GM18861 (cell line): ENCODE measurements around the gene PCDHA10.
"Not testable (repeated sequence)": the region's sequence is repeated elsewhere in the genome, so short reads cannot be mapped to it uniquely, and the experiment has no call there.

Experiments
- ATAC-seq: cut with Tn5 transposase; IDR thresholded peaks from one replicate; pipeline ENCODE4 v1.9.1; 2021; ENCODE audit not compliant: unreplicated experiment

PCDHA10 gene, protein sequence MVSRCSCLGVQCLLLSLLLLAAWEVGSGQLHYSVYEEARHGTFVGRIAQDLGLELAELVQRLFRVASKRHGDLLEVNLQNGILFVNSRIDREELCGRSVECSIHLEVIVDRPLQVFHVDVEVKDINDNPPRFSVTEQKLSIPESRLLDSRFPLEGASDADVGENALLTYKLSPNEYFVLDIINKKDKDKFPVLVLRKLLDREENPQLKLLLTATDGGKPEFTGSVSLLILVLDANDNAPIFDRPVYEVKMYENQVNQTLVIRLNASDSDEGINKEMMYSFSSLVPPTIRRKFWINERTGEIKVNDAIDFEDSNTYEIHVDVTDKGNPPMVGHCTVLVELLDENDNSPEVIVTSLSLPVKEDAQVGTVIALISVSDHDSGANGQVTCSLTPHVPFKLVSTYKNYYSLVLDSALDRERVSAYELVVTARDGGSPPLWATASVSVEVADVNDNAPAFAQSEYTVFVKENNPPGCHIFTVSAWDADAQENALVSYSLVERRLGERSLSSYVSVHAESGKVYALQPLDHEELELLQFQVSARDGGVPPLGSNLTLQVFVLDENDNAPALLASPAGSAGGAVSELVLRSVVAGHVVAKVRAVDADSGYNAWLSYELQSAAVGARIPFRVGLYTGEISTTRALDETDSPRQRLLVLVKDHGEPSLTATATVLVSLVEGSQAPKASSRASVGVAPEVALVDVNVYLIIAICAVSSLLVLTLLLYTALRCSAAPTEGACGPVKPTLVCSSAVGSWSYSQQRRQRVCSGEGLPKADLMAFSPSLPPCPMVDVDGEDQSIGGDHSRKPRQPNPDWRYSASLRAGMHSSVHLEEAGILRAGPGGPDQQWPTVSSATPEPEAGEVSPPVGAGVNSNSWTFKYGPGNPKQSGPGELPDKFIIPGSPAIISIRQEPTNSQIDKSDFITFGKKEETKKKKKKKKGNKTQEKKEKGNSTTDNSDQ

DNA sequence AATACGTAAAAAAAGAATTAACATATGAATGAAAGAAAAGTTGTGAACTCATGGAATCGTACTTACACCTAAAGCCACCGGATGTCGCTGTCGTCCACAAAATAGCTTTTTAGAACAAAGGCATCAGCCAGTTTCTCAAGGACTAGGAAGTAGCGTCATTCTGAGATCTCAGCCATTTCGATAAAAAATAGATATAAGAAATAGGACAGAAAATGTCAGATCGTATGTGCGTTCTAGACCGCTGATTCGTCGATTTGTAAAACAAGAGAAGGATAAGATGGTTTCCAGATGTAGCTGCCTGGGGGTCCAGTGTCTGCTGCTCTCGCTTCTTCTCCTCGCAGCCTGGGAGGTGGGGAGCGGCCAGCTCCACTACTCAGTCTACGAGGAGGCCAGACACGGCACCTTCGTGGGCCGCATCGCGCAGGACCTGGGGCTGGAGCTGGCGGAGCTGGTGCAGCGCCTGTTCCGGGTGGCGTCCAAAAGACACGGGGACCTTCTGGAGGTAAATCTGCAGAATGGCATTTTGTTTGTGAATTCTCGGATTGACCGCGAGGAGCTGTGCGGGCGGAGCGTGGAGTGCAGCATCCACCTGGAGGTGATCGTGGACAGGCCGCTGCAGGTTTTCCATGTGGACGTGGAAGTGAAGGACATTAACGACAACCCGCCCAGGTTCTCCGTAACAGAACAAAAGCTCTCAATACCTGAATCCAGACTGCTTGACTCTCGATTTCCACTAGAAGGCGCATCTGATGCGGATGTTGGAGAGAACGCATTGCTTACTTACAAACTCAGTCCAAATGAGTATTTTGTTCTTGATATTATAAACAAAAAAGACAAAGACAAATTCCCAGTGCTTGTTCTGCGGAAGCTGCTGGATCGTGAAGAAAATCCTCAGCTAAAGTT is at the start of gene PCDHA10:
Gene PCDHA10 (plus strand): TSS at position 126 of the 903 bp plus-strand sequence. CDS start 152 bp downstream, at position 278.
- ATAC-seq = no peak

DNA sequence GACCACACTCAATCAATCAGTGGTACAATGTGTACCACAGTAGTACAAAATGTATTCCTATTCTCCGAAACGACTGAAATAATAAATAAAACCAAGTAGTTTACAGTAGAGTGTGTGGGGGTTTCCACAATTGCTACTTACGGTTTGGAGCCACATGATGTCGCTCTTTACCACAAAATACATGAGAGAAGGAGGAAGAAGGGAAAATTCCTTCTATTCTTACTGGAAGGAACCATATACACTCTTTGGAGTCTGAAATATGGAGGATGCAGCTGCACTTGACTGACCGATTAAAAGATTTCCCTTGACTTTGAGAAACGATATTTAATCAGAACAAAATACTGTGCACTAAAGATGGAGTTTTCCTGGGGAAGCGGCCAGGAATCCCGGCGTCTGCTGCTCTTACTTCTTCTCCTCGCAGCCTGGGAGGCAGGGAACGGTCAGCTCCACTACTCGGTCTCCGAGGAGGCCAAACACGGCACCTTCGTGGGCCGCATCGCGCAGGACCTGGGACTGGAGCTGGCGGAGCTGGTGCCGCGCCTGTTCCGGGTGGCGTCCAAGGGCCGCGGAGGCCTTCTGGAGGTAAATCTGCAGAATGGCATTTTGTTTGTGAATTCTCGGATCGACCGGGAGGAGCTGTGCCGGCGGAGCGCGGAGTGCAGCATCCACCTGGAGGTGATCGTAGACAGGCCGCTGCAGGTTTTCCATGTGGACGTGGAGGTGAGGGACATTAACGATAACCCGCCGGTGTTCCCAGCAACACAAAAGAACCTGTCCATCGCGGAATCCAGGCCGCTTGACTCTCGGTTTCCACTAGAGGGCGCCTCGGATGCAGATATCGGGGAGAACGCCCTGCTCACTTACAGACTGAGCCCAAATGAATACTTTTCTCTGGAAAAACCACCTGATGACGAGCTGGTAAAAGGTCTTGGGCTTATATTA is 48.6 kb upstream of the PCDHA10 start, which contains the start of gene PCDHA4:
Gene PCDHA4 (plus strand): TSS at position 235 of the 942 bp plus-strand sequence.
- ATAC-seq = no peak

DNA sequence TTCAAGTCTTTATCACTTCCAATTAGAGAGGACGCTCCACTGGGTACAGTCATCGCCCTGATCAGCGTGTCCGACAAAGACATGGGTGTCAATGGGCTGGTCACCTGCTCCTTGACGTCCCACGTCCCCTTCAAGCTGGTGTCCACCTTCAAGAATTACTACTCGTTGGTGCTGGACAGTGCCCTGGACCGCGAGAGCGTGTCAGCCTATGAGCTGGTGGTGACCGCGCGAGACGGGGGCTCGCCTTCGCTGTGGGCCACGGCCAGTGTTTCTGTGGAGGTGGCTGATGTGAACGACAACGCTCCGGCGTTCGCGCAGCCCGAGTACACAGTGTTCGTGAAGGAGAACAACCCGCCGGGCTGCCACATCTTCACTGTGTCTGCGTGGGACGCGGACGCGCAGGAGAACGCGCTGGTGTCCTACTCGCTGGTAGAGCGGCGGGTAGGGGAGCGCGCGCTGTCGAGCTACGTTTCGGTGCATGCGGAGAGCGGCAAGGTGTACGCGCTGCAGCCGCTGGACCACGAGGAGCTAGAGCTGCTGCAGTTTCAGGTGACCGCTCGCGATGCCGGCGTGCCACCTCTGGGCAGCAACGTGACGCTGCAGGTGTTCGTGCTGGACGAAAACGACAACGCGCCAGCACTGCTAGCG is 47.3 kb upstream of the PCDHA10 start:
- ATAC-seq = not testable (repeated sequence)

DNA sequence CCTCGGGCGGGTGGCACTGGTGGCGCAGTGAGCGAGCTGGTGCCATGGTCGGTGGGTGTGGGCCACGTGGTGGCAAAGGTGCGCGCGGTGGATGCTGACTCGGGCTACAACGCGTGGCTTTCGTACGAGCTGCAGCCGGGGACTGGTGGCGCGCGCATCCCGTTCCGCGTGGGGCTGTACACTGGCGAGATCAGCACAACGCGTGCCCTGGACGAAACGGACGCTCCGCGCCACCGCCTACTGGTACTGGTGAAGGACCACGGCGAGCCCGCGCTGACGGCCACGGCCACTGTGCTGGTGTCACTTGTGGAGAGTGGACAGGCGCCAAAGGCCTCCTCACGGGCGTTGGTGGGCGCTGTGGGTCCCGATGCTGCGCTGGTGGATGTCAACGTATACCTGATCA is 46.8 kb upstream of the PCDHA10 start:
- ATAC-seq = no peak

DNA sequence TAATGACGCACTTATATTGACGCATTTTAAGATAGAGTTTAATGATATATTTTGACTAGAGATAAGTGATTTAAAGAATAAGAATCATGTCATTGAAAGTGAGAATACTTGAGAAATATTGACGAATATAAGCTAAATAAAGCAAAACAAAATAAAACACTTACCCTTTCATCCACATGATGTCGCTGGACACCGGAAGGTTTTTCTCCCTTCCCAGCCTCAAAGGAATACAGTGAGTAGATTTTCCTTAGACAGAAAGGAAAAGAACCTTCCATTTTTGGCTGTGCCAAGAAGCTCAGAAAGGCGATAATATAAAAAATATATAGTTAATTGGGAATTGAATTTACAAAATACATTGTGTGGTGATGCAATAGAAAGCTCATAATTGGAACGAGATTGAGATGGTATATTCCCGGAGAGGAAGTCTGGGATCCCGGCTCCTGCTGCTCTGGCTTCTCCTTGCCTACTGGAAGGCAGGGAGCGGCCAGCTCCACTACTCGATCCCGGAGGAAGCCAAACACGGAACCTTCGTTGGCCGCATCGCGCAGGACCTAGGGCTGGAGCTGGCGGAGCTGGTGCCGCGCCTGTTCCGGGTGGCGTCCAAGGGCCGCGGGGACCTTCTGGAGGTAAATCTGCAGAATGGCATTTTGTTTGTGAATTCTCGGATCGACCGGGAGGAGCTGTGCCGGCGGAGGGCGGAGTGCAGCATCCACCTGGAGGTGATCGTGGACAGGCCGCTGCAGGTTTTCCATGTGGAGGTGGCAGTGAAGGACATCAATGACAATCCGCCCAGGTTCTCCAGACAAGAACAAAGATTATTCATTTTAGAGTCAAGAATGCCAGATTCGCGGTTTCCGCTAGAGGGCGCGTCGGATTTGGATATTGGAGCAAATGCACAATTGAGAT is 34.1 kb upstream of the PCDHA10 start, which contains the start of gene PCDHA5:
Gene PCDHA5 (plus strand): TSS at position 239 of the 906 bp plus-strand sequence.
- ATAC-seq = no peak

DNA sequence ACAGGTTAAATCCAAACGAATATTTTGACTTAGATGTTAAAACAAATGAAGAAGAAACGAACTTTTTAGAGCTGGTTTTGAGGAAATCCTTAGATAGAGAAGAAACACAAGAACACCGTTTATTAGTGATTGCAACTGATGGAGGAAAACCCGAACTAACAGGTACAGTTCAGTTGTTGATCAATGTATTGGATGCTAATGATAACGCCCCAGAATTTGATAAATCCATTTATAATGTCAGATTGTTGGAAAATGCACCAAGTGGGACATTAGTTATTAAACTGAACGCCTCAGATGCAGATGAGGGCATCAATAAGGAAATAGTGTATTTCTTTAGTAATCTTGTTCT is 33.4 kb upstream of the PCDHA10 start:
- no peak for ATAC-seq

DNA sequence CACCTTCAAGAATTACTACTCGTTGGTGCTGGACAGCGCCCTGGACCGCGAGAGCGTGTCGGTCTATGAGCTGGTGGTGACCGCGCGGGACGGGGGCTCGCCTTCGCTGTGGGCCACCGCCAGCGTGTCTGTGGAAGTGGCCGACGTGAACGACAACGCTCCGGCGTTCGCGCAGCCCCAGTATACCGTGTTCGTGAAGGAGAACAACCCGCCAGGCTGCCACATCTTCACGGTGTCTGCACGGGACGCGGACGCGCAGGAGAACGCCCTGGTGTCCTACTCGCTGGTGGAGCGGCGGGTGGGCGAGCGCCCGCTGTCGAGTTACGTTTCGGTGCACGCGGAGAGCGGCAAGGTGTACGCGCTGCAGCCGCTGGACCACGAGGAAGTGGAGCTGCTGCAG is 32.7 kb upstream of the PCDHA10 start:
- ATAC-seq = not testable (repeated sequence)

DNA sequence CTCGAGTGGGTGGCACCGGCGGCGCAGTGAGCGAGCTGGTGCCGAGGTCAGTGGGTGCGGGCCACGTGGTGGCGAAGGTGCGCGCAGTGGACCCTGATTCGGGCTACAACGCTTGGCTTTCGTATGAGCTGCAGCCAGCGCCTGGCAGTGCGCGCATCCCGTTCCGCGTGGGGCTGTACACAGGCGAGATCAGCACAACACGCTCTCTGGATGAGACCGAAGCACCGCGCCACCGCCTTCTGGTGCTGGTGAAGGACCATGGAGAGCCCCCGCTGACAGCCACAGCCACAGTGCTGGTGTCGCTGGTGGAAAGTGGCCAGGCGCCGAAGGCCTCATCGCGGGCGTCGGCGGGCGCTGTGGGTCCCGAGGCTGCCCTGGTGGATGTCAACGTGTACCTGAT is 32.2 kb upstream of the PCDHA10 start:
- no peak for ATAC-seq

DNA sequence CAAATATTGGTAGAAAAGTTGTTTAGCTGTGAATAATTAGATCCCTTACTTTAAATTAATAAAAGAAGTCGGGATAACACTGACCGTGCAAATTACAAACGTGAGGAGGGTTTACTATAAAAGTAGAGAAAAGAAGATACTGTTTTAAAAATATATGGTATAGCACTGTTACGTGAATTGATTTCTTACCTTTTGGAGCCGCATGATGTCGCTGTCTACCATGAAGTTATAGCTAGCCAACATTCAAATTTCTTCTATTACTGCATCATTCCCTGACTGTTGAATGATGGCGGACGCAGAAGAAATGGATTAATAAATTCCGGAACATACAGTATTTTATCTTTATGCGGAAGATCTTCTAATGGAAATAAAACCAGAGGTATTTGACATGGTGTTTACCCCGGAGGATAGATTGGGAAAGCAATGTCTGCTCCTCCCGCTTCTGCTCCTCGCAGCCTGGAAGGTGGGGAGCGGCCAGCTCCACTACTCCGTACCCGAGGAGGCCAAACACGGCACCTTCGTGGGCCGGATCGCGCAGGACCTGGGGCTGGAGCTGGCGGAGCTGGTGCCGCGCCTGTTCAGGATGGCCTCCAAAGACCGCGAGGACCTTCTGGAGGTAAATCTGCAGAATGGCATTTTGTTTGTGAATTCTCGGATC is 27.9 kb upstream of the PCDHA10 start, which contains the start of gene PCDHA6:
Gene PCDHA6 (plus strand): TSS at position 257 of the 658 bp plus-strand sequence. CDS start 132 bp downstream, at position 389.
- no peak for ATAC-seq

DNA sequence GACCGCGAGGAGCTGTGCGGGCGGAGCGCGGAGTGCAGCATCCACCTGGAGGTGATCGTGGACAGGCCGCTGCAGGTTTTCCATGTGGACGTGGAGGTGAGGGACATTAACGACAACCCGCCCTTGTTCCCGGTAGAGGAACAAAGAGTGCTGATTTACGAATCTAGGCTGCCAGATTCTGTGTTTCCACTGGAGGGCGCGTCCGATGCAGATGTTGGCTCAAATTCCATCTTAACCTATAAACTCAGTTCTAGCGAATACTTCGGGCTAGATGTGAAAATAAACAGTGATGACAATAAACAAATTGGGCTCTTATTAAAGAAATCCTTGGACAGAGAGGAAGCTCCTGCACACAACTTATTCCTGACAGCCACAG is 27.3 kb upstream of the PCDHA10 start:
- no peak for ATAC-seq

DNA sequence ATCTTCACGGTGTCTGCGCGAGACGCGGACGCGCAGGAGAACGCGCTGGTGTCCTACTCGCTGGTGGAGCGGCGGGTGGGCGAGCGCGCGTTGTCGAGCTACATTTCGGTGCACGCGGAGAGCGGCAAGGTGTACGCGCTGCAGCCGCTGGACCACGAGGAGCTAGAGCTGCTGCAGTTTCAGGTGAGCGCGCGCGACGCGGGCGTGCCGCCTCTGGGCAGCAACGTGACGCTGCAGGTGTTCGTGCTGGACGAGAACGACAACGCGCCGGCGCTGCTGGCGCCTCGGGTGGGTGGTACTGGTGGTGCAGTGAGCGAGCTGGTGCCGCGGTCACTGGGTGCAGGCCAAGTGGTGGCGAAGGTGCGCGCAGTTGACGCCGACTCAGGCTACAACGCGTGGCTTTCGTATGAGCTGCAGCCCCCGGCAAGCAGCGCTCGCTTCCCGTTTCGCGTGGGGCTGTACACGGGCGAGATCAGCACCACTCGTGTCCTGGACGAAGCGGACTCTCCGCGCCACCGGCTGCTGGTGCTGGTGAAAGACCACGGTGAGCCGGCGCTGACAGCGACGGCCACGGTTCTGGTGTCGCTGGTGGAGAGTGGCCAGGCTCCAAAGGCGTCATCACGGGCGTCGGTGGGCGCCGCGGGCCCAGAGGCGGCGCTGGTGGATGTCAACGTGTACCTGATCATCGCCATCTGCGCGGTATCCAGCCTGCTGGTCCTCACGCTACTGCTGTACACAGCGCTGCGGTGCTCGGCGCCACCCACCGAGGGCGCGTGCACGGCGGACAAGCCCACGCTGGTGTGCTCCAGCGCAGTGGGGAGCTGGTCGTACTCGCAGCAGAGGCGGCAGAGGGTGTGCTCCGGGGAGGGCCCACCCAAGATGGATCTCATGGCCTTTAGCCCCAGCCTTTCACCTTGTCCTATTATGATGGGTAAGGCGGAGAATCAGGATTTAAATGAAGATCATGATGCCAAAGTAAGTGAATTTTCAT is 25.9 kb upstream of the PCDHA10 start:
- ATAC-seq = not testable (repeated sequence)

DNA sequence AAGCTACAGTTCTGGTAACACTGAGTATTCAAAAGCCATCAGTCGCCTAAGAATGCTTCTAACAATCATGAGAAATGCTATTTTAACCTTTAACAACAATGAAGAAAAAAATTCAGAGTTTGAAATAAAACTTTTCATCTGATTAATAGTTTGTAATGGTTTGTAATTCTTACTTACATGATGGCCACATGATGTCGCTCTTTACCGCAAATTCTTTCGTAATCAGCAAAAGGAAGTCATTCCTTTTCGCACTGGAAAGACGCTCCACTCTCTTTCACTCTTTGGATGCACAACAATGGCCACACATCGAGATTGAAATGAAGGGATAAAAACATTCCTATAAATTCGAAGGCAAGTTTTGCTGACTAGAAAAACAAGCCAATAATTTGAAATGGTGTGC is 21.7 kb upstream of the PCDHA10 start, which contains the start of gene PCDHA7:
Gene PCDHA7 (plus strand): TSS at position 277 of the 400 bp plus-strand sequence. CDS start 115 bp downstream, at position 392.
- no peak for ATAC-seq

DNA sequence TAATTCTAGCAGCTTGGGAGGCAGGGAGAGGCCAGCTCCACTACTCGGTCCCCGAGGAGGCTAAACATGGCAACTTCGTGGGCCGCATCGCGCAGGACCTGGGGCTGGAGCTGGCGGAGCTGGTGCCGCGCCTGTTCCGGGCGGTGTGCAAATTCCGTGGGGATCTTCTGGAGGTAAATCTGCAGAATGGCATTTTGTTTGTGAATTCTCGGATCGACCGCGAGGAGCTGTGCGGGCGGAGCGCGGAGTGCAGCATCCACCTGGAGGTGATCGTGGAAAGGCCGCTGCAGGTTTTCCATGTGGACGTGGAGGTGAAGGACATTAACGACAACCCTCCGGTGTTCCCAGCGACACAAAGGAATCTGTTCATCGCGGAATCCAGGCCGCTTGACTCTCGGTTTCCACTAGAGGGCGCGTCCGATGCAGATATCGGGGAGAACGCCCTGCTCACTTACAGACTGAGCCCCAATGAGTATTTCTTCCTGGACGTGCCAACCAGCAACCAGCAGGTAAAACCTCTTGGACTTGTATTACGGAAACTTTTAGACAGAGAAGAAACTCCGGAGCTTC is 21.2 kb upstream of the PCDHA10 start:
- ATAC-seq = not testable (repeated sequence)

DNA sequence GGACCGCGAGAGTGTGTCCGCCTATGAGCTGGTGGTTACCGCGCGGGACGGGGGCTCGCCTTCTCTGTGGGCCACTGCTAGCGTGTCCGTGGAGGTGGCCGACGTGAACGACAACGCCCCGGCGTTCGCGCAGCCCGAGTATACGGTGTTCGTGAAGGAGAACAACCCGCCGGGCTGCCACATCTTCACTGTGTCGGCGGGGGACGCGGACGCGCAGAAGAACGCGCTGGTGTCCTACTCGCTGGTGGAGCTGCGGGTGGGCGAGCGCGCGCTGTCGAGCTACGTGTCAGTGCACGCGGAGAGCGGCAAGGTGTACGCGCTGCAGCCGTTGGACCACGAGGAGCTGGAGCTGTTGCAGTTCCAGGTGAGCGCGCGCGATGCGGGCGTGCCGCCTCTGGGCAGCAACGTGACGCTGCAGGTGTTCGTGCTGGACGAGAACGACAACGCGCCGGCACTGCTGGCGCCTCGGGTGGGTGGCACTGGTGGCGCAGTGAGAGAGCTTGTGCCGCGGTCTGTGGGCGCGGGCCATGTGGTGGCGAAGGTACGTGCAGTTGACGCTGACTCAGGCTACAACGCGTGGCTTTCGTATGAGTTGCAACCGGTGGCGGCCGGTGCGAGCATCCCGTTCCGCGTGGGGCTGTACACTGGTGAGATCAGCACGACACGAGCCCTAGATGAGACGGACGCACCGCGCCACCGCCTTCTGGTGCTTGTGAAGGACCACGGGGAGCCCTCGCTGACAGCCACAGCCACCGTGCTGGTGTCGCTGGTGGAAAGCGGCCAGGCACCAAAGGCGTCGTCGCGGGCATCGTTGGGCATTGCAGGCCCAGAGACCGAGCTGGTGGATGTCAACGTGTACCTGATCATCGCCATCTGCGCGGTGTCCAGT is 19.8 kb upstream of the PCDHA10 start:
- no peak for ATAC-seq
